GM18505 (cell line): ENCODE measurements around the gene EIF4E.
"Not testable (repeated sequence)": the region's sequence is repeated elsewhere in the genome, so short reads cannot be mapped to it uniquely, and the experiment has no call there.

Source experiments
- ATAC-seq: cut with Tn5 transposase; IDR thresholded peaks from one replicate; pipeline ENCODE4 v1.9.1; 2021; ENCODE audit not compliant: unreplicated experiment
- POLR2A ChIP-seq: IDR thresholded peaks from 4 replicates; pipeline ENCODE4 v1.6.1; 2011; ENCODE audit warnings: borderline replicate concordance; ENCODE audit not compliant: insufficient read depth, insufficient read length; ENCODE audit errors: extremely low read depth

EIF4E gene

GRCh38 chr4:98921292-98921691 is 7.6 kb downstream of the EIF4E start:
- no peak for TF ChIP-seq POLR2A
- no peak for ATAC-seq

- no peak for ATAC-seq
- TF ChIP-seq POLR2A: no peak
These were observed 8.9 kb downstream of the EIF4E start for GRCh38 chr4:98919996-98920395.

GRCh38 chr4:98910728-98911127 is 18.2 kb downstream of the EIF4E start:
- ATAC-seq: not testable (repeated sequence)

- ATAC-seq: no peak
- no peak for TF ChIP-seq POLR2A
These were observed 19.1 kb downstream of the EIF4E start for GRCh38 chr4:98909646-98910401.

- no peak for ATAC-seq
- no peak for TF ChIP-seq POLR2A
These were observed 20.1 kb downstream of the EIF4E start for GRCh38 chr4:98908703-98909262.

- no peak for TF ChIP-seq POLR2A
- no peak for ATAC-seq
These were observed 20.8 kb downstream of the EIF4E start for GRCh38 chr4:98908182-98908581.

GRCh38 chr4:98905839-98906238 is 23.1 kb downstream of the EIF4E start:
- no peak for ATAC-seq
- TF ChIP-seq POLR2A: no peak

GRCh38 chr4:98905297-98905696 is 23.6 kb downstream of the EIF4E start:
- TF ChIP-seq POLR2A: no peak
- ATAC-seq: no peak

- TF ChIP-seq POLR2A: no peak
- ATAC-seq: no peak
These were observed 25.0 kb downstream of the EIF4E start for GRCh38 chr4:98903963-98904362.

- no peak for TF ChIP-seq POLR2A
- ATAC-seq: no peak
These were observed 25.4 kb downstream of the EIF4E start for GRCh38 chr4:98903561-98903960.

- no peak for TF ChIP-seq POLR2A
- ATAC-seq: no peak
These were observed 29.7 kb downstream of the EIF4E start for GRCh38 chr4:98899277-98899676.

- no peak for TF ChIP-seq POLR2A
- no peak for ATAC-seq
These were observed 37.2 kb downstream of the EIF4E start for GRCh38 chr4:98891478-98892337.

GRCh38 chr4:98890702-98891455 is 38.1 kb downstream of the EIF4E start:
- no peak for ATAC-seq
- no peak for TF ChIP-seq POLR2A

- no peak for TF ChIP-seq POLR2A
- no peak for ATAC-seq
These were observed 41.8 kb downstream of the EIF4E start for GRCh38 chr4:98887145-98887544.

GRCh38 chr4:98886382-98886781 is 42.6 kb downstream of the EIF4E start:
- not testable (repeated sequence) for ATAC-seq

GRCh38 chr4:98880884-98881283 is 48.0 kb downstream of the EIF4E start:
- ATAC-seq: not testable (repeated sequence)
